IMR-90 (cell line): ENCODE results near the gene OPCML. TPM values are rescaled to one million over a fixed set of nuclear protein-coding genes. Genes with fewer than 3 reads are reported as not detected.
A peak's percentile ranks its signal among the peaks of the same experiment; 100 is the strongest.

Experiments
- ATAC-seq: fragments of 200-7000 bp; cut with Tn5 transposase; 2 replicates; pipeline ENCODE4 v1.9.1; 2020; ENCODE audit warnings: low read depth, mild to moderate bottlenecking, moderate library complexity
- BruUV-seq: library from RNA; stranded (reverse); fragments of 400-500 nt; replicated peaks from 2 replicates; lab custom pipeline; 2021; lab: Mats Ljungman, UMichigan
- CTCF ChIA-PET: fragments of 300-600 bp; formaldehyde crosslinking; extraction: SDS; loops from one replicate; lab custom pipeline; 2021; ENCODE audit warnings: antibody characterized with exemption; lab: Yijun Ruan, JAX
- POLR2A ChIA-PET: fragments of 300-600 bp; sonication (Branson Sonifier 250); formaldehyde crosslinking; loops from one replicate; lab custom pipeline; 2022; ENCODE audit warnings: antibody characterized with exemption; ENCODE audit not compliant: unreplicated experiment; lab: Charles Lee
- DNase-seq: peaks from one replicate; pipeline ENCODE4 v3.0.0; 2013
- H2AFZ ChIP-seq: replicated peaks from 2 replicates; pipeline ENCODE3; 2013; ENCODE audit warnings: low read length, mild to moderate bottlenecking; ENCODE audit not compliant: poor library complexity
- H2AK5ac ChIP-seq: 2 replicates; pipeline ENCODE4 v1.6.1; 2013; ENCODE audit warnings: low read depth, low read length, inconsistent platforms
- H2AK9ac ChIP-seq: replicated peaks from 2 replicates; pipeline ENCODE3; 2013; ENCODE audit warnings: mild to moderate bottlenecking, low read depth, low read length, moderate library complexity; ENCODE audit not compliant: poor library complexity
- H2BK120ac ChIP-seq: 2 replicates; pipeline ENCODE4 v1.6.1; 2013; ENCODE audit warnings: low read depth, low read length, inconsistent platforms
- H2BK15ac ChIP-seq: 3 replicates; pipeline ENCODE4 v1.6.1; 2013; ENCODE audit warnings: low read depth, low read length, inconsistent platforms
- H2BK20ac ChIP-seq: 2 replicates; pipeline ENCODE4 v1.6.1; 2013; ENCODE audit warnings: low read depth, mild to moderate bottlenecking, inconsistent platforms, low read length, moderate library complexity
- H2BK5ac ChIP-seq: 2 replicates; pipeline ENCODE4 v1.6.1; 2013; ENCODE audit warnings: mild to moderate bottlenecking, low read depth, low read length, inconsistent platforms; ENCODE audit not compliant: poor library complexity, severe bottlenecking
- H3K14ac ChIP-seq: replicated peaks from 2 replicates; pipeline ENCODE4 v1.6.1; 2013; ENCODE audit warnings: low read depth, low read length, inconsistent platforms
- H3K18ac ChIP-seq: 2 replicates; pipeline ENCODE4 v1.6.1; 2013; ENCODE audit warnings: low read depth, low read length, control low read depth
- H3K23ac ChIP-seq: 2 replicates; pipeline ENCODE4 v1.6.1; 2013; ENCODE audit warnings: low read depth, low read length, inconsistent platforms
- H3K27ac ChIP-seq: 2 replicates; pipeline ENCODE4 v1.5.1; 2013; ENCODE audit warnings: mild to moderate bottlenecking, control low read depth, low read length; ENCODE audit not compliant: insufficient read depth
- H3K27me3 ChIP-seq: 2 replicates; pipeline ENCODE4 v1.6.1; 2013; ENCODE audit warnings: low read length; ENCODE audit not compliant: control insufficient read depth, insufficient read depth
- H3K36me3 ChIP-seq: 2 replicates; pipeline ENCODE4 v1.6.1; 2013; ENCODE audit warnings: low read length, mixed read lengths; ENCODE audit not compliant: control insufficient read depth, insufficient read depth
- H3K4ac ChIP-seq: 2 replicates; pipeline ENCODE4 v1.6.1; 2013; ENCODE audit warnings: low read depth, low read length, inconsistent platforms
- H3K4me1 ChIP-seq: 2 replicates; pipeline ENCODE4 v1.6.1; 2013; ENCODE audit warnings: low read length, mixed read lengths; ENCODE audit not compliant: control insufficient read depth, insufficient read depth
- H3K4me2 ChIP-seq: 2 replicates; pipeline ENCODE4 v1.6.1; 2013; ENCODE audit warnings: low read depth, mild to moderate bottlenecking, control low read depth, low read length, moderate library complexity
- H3K4me3 ChIP-seq: 2 replicates; pipeline ENCODE4 v1.5.1; 2013; ENCODE audit warnings: low read depth, mild to moderate bottlenecking, control low read depth, low read length, moderate library complexity; ENCODE audit not compliant: insufficient read depth
- H3K56ac ChIP-seq: 2 replicates; pipeline ENCODE4 v1.6.1; 2013; ENCODE audit warnings: low read length, inconsistent platforms; ENCODE audit not compliant: insufficient read depth; ENCODE audit errors: extremely low read depth
- H3K79me1 ChIP-seq, 2 experiments: 2 replicates each; pipeline ENCODE4 v1.6.1; 2013; ENCODE audit warnings: low read length in 2 of 2, inconsistent platforms in 1 of 2, low read depth in 1 of 2
- H3K9ac ChIP-seq: 2 replicates; pipeline ENCODE4 v1.6.1; 2013; ENCODE audit warnings: low read depth, low read length, control low read depth
- H3K9me1 ChIP-seq: 2 replicates; pipeline ENCODE4 v1.6.1; 2013; ENCODE audit warnings: low read length, inconsistent platforms; ENCODE audit not compliant: insufficient read depth
- H3K9me3 ChIP-seq: 2 replicates; pipeline ENCODE4 v1.6.1; 2013; ENCODE audit warnings: low read length; ENCODE audit not compliant: control insufficient read depth, insufficient read depth
- H4K20me1 ChIP-seq: 2 replicates; pipeline ENCODE4 v1.6.1; 2013; ENCODE audit warnings: low read length, inconsistent platforms; ENCODE audit not compliant: insufficient read depth
- H4K5ac ChIP-seq: 2 replicates; pipeline ENCODE4 v1.6.1; 2013; ENCODE audit warnings: mild to moderate bottlenecking, low read depth, low read length, control low read depth
- H4K8ac ChIP-seq, 2 experiments: 2 replicates each; pipeline ENCODE4 v1.6.1; 2013; ENCODE audit warnings: low read depth in 2 of 2, low read length in 2 of 2, control low read depth in 1 of 2, inconsistent platforms in 1 of 2
- H4K91ac ChIP-seq: 2 replicates; pipeline ENCODE4 v1.6.1; 2013; ENCODE audit warnings: low read depth, low read length, inconsistent platforms; ENCODE audit not compliant: insufficient read depth
- BHLHE40 ChIP-seq: fragments of 150-350 bp; IDR thresholded peaks from 2 replicates; pipeline ENCODE4 v1.6.1; 2016; ENCODE audit warnings: mild to moderate bottlenecking, low read depth, low read length
- CEBPB ChIP-seq: IDR thresholded peaks from 2 replicates; pipeline ENCODE4 v1.6.1; 2012; ENCODE audit warnings: low read depth, low read length, improper control_type of control experiment
- CHD1 ChIP-seq: IDR thresholded peaks from 2 replicates; pipeline ENCODE4 v1.6.1; 2012; ENCODE audit warnings: low read depth, low read length, improper control_type of control experiment
- MAFK ChIP-seq: IDR thresholded peaks from 2 replicates; pipeline ENCODE4 v1.6.1; 2012; ENCODE audit warnings: low read depth, low read length, improper control_type of control experiment
- MAZ ChIP-seq: IDR thresholded peaks from 2 replicates; pipeline ENCODE4 v1.6.1; 2012; ENCODE audit warnings: low read depth, mild to moderate bottlenecking, low read length, improper control_type of control experiment, moderate library complexity, borderline replicate concordance
- MXI1 ChIP-seq: IDR thresholded peaks from 2 replicates; pipeline ENCODE4 v1.6.1; 2012; ENCODE audit warnings: low read depth, mild to moderate bottlenecking, low read length, moderate library complexity, borderline replicate concordance
- NFE2L2 ChIP-seq: fragments of 150-350 bp; IDR thresholded peaks from 2 replicates; pipeline ENCODE4 v1.6.1; 2016; ENCODE audit warnings: low read depth, mild to moderate bottlenecking, low read length
- POLR2A ChIP-seq: IDR thresholded peaks from 2 replicates; pipeline ENCODE4 v1.6.1; 2012; ENCODE audit warnings: mild to moderate bottlenecking, low read depth, low read length
- RAD21 ChIP-seq: IDR thresholded peaks from 2 replicates; pipeline ENCODE4 v1.6.1; 2012; ENCODE audit warnings: low read length, improper control_type of control experiment
- RCOR1 ChIP-seq: IDR thresholded peaks from 2 replicates; pipeline ENCODE4 v1.6.1; 2012; ENCODE audit warnings: mild to moderate bottlenecking, low read length, improper control_type of control experiment; ENCODE audit not compliant: insufficient replicate concordance
- WGBS, 2 experiments: methylation state at CpG; one replicate each; pipeline versions ENCODE4 v1.1.5 to v1.1.7; 2013; ENCODE audit warnings: missing lambda C conversion rate in 2 of 2; ENCODE audit not compliant: insufficient read length in 1 of 2; ENCODE audit errors: extremely low coverage in 2 of 2; 5-methylcytosine and 5-hydroxymethylcytosine counted together
- dilution Hi-C: fragments of 300-500 bp; cut with HindIII; formaldehyde crosslinking; loops from one replicate; pipeline ENCODE4 v1.14.3; 2018; ENCODE audit warnings: low sequenced_read_pairs; ENCODE audit not compliant: unreplicated experiment
- in situ Hi-C: fragments of 300-500 bp; cut with MboI; formaldehyde crosslinking; loops from 3 replicates; pipeline ENCODE4 v1.14.3; 2019; ENCODE audit warnings: low sequenced_read_pairs, inconsistent platforms, mixed read lengths
- intact Hi-C: fragments of 100-400 bp; cut with micrococcal nuclease; formaldehyde crosslinking; loops from 2 replicates; pipeline ENCODE4 v1.10.0; 2022
- polyA plus RNA-seq, 3 experiments: library from polyadenylated mRNA; depleted of rRNA; stranded (reverse); fragments of >200 nt; gene quantifications; 2 replicates each; pipeline ENCODE4 v1.2.3, GENCODE V29; 2012; ENCODE audit warnings: low replicate concordance in 1 of 3
- total RNA-seq: library from RNA; depleted of rRNA; stranded (reverse); fragments of >200 nt; gene quantifications from 2 replicates; pipeline ENCODE4 v1.2.3, GENCODE V29; 2012

The OPCML gene
- total and polyA plus RNA-seq, 2 of the 4 experiments (the other 2 are of a cell fraction), result under 0.01 to 2.6 TPM

GRCh38 chr11:132605825-132606570 is 926.3 kb downstream of the OPCML start:
- no peak overlapping the region for H3K27ac ChIP-seq
- peak overlapping the region; percentile 13; the same call in 1 of the 2 replicates for H3K18ac ChIP-seq
- in situ Hi-C loops (no loop called here), dilution Hi-C loops (no loop called here), intact Hi-C loops (no loop called here)
- H3K79me1 ChIP-seq, result no peaks in the 10 kb centered on the region
- no peak overlapping the region for H3K9ac ChIP-seq
- no peak overlapping the region for H3K23ac ChIP-seq
- CTCF ChIA-PET, result interaction anchor here (0.6 kb wide), 1 partner anchor 543 kb away, joined by 3 read pairs; no protein-coding TSS in a partner anchor
- no peak overlapping the region for H2BK15ac ChIP-seq
- DNase-seq, result no peak
- H3K4ac ChIP-seq, result peak overlapping the region; percentile 32; the same call in 1 of the 2 replicates
- no CpG with 5 or more reads among the region's 9 CpGs for WGBS, 2 experiments
- H3K4me3 ChIP-seq, result no peak overlapping the region
- no peak overlapping the region for H3K14ac ChIP-seq
- no peak overlapping the region for H2AK5ac ChIP-seq
- no peaks in the 10 kb centered on the region for H3K27me3 ChIP-seq
- peak overlapping the region; percentile 53 for H2BK120ac ChIP-seq
- H3K4me1 ChIP-seq, result peaks cover 7% of the 10 kb centered on the region; the same call in 1 of the 2 replicates
- ATAC-seq, result no peak
- no peak overlapping the region for H4K8ac ChIP-seq
- H3K9me1 ChIP-seq, result no peaks in the 10 kb centered on the region
- no peaks in the 10 kb centered on the region for H4K20me1 ChIP-seq
- H4K91ac ChIP-seq, result no peak overlapping the region; the same call in 1 of the 2 replicates
- peak overlapping the region; percentile 8 for H2AK9ac ChIP-seq
- no peak overlapping the region for H3K4me2 ChIP-seq
- no peak overlapping the region; the same call in 1 of the 2 replicates for H2BK20ac ChIP-seq
- H4K5ac ChIP-seq, result no peak overlapping the region
- H2AFZ ChIP-seq, result peak overlapping the region; percentile 18
- POLR2A ChIA-PET, result no interaction called here
- no peaks in the 10 kb centered on the region for H3K36me3 ChIP-seq
- no peaks in the 10 kb centered on the region for H3K9me3 ChIP-seq
- TF ChIP-seq MAZ (no peak), MAFK (no peak), RCOR1 (no peak), CHD1 (no peak), MXI1 (no peak), POLR2A (no peak), NFE2L2 (no peak), RAD21 (no peak), BHLHE40 (no peak), CEBPB (no peak)
- BruUV-seq, result no TSS peak
- no peak overlapping the region for H3K56ac ChIP-seq
- H2BK5ac ChIP-seq, result no peak overlapping the region
